B cell (primary cell): ENCODE data around the gene HYAL2.

Experiments used
- EZH2 ChIP-seq: IDR thresholded peaks from 2 replicates; pipeline ENCODE4 v1.6.1; 2012; ENCODE audit warnings: borderline replicate concordance, low read depth, mild to moderate bottlenecking, moderate library complexity, low read length; ENCODE audit not compliant: insufficient read depth, poor library complexity, severe bottlenecking
- TF ChIP-seq, protein P1 (sequence below): fragments of 200-600 bp; IDR thresholded peaks from one replicate; pipeline ENCODE4 v1.8.0; 2022; ENCODE audit warnings: antibody characterized with exemption, mild to moderate bottlenecking

DNA sequence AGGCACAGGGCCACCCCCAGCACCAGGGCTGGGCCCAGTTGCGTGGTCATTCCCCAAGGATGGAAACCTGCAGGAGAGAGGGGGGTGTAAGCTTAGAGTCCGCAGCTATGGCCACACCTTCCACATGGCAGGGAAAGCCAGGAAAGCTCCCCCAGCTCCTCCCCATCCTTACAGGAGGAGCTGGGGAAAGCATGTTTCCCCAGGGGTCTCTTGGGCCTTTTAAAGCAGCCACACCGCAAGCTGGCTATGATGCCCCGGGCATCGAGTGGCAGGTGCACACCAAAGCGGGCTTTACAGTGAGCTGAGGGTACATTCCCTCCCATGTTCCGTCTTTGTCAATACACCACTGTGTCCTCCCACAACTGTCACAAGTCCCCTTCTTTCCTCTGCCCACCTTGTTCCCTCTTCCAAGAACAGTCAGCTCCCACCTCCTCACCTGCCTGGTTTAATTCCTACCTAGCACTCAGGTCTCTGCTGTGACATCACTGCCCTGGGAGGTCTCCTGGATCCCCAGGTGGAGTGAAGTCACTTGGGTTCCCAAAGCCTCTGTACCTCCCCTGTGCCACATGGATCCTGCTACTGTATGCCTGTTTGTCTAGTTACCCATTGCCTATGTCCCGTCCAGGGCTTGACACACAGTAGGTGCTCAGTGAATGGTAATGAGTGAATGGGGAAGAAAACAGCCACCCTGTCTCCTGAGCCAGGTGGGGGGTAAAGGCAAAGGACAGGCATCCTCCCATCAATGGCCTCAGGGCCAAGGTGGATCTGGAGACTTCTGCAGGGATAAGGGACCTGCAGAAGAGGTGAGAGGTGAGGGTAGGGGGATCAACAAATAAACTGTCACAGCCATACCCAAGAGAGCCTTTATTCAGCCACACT lies 26.8 kb downstream of the HYAL2 start:
- TF ChIP-seq, protein P1, sequence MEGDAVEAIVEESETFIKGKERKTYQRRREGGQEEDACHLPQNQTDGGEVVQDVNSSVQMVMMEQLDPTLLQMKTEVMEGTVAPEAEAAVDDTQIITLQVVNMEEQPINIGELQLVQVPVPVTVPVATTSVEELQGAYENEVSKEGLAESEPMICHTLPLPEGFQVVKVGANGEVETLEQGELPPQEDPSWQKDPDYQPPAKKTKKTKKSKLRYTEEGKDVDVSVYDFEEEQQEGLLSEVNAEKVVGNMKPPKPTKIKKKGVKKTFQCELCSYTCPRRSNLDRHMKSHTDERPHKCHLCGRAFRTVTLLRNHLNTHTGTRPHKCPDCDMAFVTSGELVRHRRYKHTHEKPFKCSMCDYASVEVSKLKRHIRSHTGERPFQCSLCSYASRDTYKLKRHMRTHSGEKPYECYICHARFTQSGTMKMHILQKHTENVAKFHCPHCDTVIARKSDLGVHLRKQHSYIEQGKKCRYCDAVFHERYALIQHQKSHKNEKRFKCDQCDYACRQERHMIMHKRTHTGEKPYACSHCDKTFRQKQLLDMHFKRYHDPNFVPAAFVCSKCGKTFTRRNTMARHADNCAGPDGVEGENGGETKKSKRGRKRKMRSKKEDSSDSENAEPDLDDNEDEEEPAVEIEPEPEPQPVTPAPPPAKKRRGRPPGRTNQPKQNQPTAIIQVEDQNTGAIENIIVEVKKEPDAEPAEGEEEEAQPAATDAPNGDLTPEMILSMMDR: no peak
- no peak for TF ChIP-seq EZH2
